ENCODE data around the gene ATP9B.

- TF ChIP-seq CTCF (conservative IDR thresholded peaks at IDR 0.05; ENCODE audit: low read depth, low read length) = no peak
- no peak for TF ChIP-seq EZH2 (IDR thresholded peaks at IDR 0.05; ENCODE audit: borderline replicate concordance, low read depth, low read length, poor library complexity, severe bottlenecking)
Measured at GRCh38 chr18:79195716-79196683, 126.8 kb downstream of the ATP9B start.

All from A673 (cell line).